Activated CD4-positive, alpha-beta memory T cell treated with anti-CD3 and anti-CD28 coated beads for 36 hours (primary cell): ENCODE measurements around the gene SORL1. TPM values are rescaled to one million over a fixed set of nuclear protein-coding genes. Genes with fewer than 3 reads are reported as not detected.

Experiments
- CTCF ChIA-PET: fragments of 350-600 bp; sonication (Branson Sonifier 250); formaldehyde crosslinking; loops from one replicate; lab custom pipeline; 2021; ENCODE audit warnings: antibody characterized with exemption, inconsistent platforms; lab: Charles Lee
- POLR2A ChIA-PET: fragments of 350-600 bp; sonication (Branson Sonifier 250); formaldehyde crosslinking; loops from one replicate; lab custom pipeline; 2021; ENCODE audit warnings: antibody characterized with exemption; lab: Charles Lee
- DNase-seq: peaks from one replicate; pipeline ENCODE4 v3.0.0-alpha.2; 2020
- H3K27ac Mint-ChIP-seq: one replicate; pipeline ENCODE4 v1.8.0; 2021; ENCODE audit warnings: mixed read lengths
- H3K27me3 Mint-ChIP-seq: one replicate; pipeline ENCODE4 v1.8.0; 2021; ENCODE audit warnings: mixed read lengths
- H3K36me3 Mint-ChIP-seq: one replicate; pipeline ENCODE4 v1.8.0; 2021; ENCODE audit warnings: mixed read lengths
- H3K4me1 Mint-ChIP-seq: one replicate; pipeline ENCODE4 v1.8.0; 2021; ENCODE audit warnings: low read depth, mixed read lengths
- H3K4me3 Mint-ChIP-seq: one replicate; pipeline ENCODE4 v1.8.0; 2021; ENCODE audit warnings: mild to moderate bottlenecking, mixed read lengths
- H3K9me3 Mint-ChIP-seq: one replicate; pipeline ENCODE4 v1.8.0; 2021; ENCODE audit warnings: mixed read lengths
- intact Hi-C: fragments of 100-400 bp; cut with micrococcal nuclease; formaldehyde crosslinking; loops from one replicate; pipeline ENCODE4 v1.15.1; 2023
- total RNA-seq, 2 experiments: library from RNA; stranded (reverse); gene quantifications; one replicate each; pipeline ENCODE4 v1.2.3, GENCODE V29; 2021

Gene SORL1
- total RNA-seq, 2 experiments from 2014 or later = 48.1 to 49.3 TPM

DNA sequence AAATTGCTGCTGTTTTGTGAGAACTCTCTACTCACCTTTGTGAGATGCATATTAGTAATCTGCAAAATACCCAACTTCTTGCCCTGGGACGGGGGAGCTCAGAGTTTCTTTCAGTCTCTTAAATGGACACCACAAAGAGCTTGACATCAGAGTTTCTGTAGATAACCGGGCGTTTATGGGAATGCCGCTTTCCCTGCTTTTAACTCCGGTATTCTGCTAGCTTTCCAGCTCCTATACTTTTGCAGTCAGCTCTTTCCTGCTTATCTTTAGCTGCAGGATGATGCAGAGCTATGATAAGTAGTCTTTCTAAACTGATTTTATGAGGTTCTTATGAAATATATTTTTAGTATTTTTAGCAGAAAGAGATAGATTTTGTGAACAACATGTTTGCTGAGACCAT is 155.2 kb downstream of the SORL1 start:
- H3K27me3 Mint-ChIP-seq = no peaks in the 10 kb centered on the region
- H3K4me1 Mint-ChIP-seq = no peaks in the 10 kb centered on the region
- intact Hi-C loops = no loop called here
- DNase-seq = no peak
- peaks cover 47% of the 10 kb centered on the region for H3K36me3 Mint-ChIP-seq
- ChIA-PET CTCF (no interaction called here), POLR2A (no interaction called here)
- no peak overlapping the region for H3K4me3 Mint-ChIP-seq
- H3K27ac Mint-ChIP-seq = no peak overlapping the region
- H3K9me3 Mint-ChIP-seq = no peaks in the 10 kb centered on the region

GRCh38 chr11:121608545-121609098 is 156.5 kb downstream of the SORL1 start:
- Mint-ChIP-seq H3K4me1 (no peaks in the 10 kb centered on the region), H3K36me3 (peaks cover 47% of the 10 kb centered on the region), H3K27me3 (no peaks in the 10 kb centered on the region), H3K27ac (no peak overlapping the region), H3K9me3 (no peaks in the 10 kb centered on the region), H3K4me3 (no peak overlapping the region)
- intact Hi-C loops = no loop called here
- CTCF ChIA-PET = no interaction called here
- DNase-seq = no peak
- POLR2A ChIA-PET = no interaction called here

GRCh38 chr11:121610706-121611105 is 158.6 kb downstream of the SORL1 start:
- H3K27ac Mint-ChIP-seq = no peak overlapping the region
- POLR2A ChIA-PET = interaction anchor here (0.6 kb wide), 2 partner anchors 310 to 1443 kb away, joined by 3 to 5 read pairs; no protein-coding TSS in a partner anchor
- H3K4me3 Mint-ChIP-seq = no peak overlapping the region
- H3K36me3 Mint-ChIP-seq = peaks cover 48% of the 10 kb centered on the region
- H3K9me3 Mint-ChIP-seq = no peaks in the 10 kb centered on the region
- CTCF ChIA-PET = no interaction called here
- no peaks in the 10 kb centered on the region for H3K4me1 Mint-ChIP-seq
- no peaks in the 10 kb centered on the region for H3K27me3 Mint-ChIP-seq
- intact Hi-C loops = no loop called here
- DNase-seq = no peak

- H3K9me3 Mint-ChIP-seq = no peaks in the 10 kb centered on the region
- intact Hi-C loops = no loop called here
- ChIA-PET POLR2A (no interaction called here), CTCF (no interaction called here)
- no peaks in the 10 kb centered on the region for H3K4me1 Mint-ChIP-seq
- H3K27me3 Mint-ChIP-seq = no peaks in the 10 kb centered on the region
- H3K4me3 Mint-ChIP-seq = no peak overlapping the region
- H3K36me3 Mint-ChIP-seq = peaks cover 51% of the 10 kb centered on the region
- H3K27ac Mint-ChIP-seq = no peak overlapping the region
- DNase-seq = no peak
Observed at GRCh38 chr11:121611242-121611641, 159.1 kb downstream of the SORL1 start.

GRCh38 chr11:121613724-121614123 is 161.6 kb downstream of the SORL1 start:
- H3K36me3 Mint-ChIP-seq = peaks cover 45% of the 10 kb centered on the region
- H3K27ac Mint-ChIP-seq = no peak overlapping the region
- H3K27me3 Mint-ChIP-seq = no peaks in the 10 kb centered on the region
- no peaks in the 10 kb centered on the region for H3K4me1 Mint-ChIP-seq
- intact Hi-C loops = no loop called here
- ChIA-PET POLR2A (no interaction called here), CTCF (no interaction called here)
- no peak for DNase-seq
- no peak overlapping the region for H3K4me3 Mint-ChIP-seq
- no peaks in the 10 kb centered on the region for H3K9me3 Mint-ChIP-seq

GRCh38 chr11:121614636-121615240 is 162.6 kb downstream of the SORL1 start:
- Mint-ChIP-seq H3K4me3 (no peak overlapping the region), H3K9me3 (no peaks in the 10 kb centered on the region), H3K36me3 (peaks cover 38% of the 10 kb centered on the region), H3K4me1 (no peaks in the 10 kb centered on the region), H3K27me3 (no peaks in the 10 kb centered on the region), H3K27ac (no peak overlapping the region)
- POLR2A ChIA-PET = no interaction called here
- intact Hi-C loops = no loop called here
- no peak for DNase-seq
- CTCF ChIA-PET = no interaction called here

DNA sequence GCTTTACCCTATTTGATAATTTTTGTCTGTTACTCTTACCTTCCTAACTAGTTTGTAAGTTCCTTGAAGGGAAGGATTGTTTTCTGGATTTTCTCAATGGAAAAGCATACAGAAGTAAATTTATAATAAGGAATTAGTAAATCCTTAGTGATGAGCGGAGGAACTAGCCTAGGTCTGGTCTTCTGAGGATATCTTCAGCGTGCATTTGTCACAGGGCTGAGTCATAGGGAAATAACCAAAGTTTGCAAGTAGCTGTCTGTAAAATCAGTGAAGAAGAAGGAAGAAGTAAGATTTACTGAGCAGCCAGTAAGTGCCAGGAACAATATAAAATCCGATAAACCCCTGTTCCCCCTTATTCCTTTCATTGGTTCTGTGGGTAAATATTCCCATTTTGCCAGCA is 163.4 kb downstream of the SORL1 start:
- intact Hi-C loops = no loop called here

GRCh38 chr11:121618516-121618915 is 166.4 kb downstream of the SORL1 start:
- Mint-ChIP-seq H3K9me3 (no peaks in the 10 kb centered on the region), H3K4me3 (no peak overlapping the region), H3K4me1 (no peaks in the 10 kb centered on the region), H3K27me3 (no peaks in the 10 kb centered on the region), H3K36me3 (peaks cover 52% of the 10 kb centered on the region), H3K27ac (no peak overlapping the region)
- intact Hi-C loops = no loop called here
- ChIA-PET CTCF (no interaction called here), POLR2A (no interaction called here)
- no peak for DNase-seq

More for the DNA sequence above, 163.4 kb downstream of the SORL1 start:
- Mint-ChIP-seq H3K27ac (no peak overlapping the region), H3K4me3 (no peak overlapping the region), H3K9me3 (no peaks in the 10 kb centered on the region), H3K27me3 (no peaks in the 10 kb centered on the region), H3K36me3 (peaks cover 41% of the 10 kb centered on the region), H3K4me1 (no peaks in the 10 kb centered on the region)
- CTCF ChIA-PET = no interaction called here
- DNase-seq = no peak
- POLR2A ChIA-PET = no interaction called here

- intact Hi-C loops = no loop called here
- DNase-seq = no peak
- Mint-ChIP-seq H3K27me3 (no peaks in the 10 kb centered on the region), H3K4me1 (no peaks in the 10 kb centered on the region), H3K4me3 (no peak overlapping the region), H3K27ac (no peak overlapping the region), H3K36me3 (peaks cover 41% of the 10 kb centered on the region), H3K9me3 (no peaks in the 10 kb centered on the region)
- ChIA-PET POLR2A (no interaction called here), CTCF (no interaction called here)
Observed at GRCh38 chr11:121625777-121626506, 173.8 kb downstream of the SORL1 start.

DNA sequence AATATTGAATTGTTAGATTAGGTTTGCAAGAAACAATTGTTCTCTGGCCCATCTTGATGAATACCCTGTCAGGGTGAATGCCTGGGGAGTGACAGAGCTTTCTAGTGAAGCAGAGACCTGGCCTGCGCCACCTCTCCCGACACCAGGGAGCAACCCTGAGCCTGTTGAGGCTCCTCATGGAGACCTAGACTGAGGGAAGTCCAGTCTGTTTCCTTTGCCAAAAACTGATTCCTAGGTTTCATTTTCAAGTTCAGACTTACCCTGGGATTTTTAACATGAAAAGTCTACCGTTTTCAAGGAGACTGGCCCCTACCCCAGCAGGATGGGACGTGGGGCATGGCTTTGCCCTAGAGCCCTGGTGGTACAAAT is 174.4 kb downstream of the SORL1 start:
- H3K36me3 Mint-ChIP-seq = peaks cover 35% of the 10 kb centered on the region
- POLR2A ChIA-PET = no interaction called here

GRCh38 chr11:121626980-121627379 is 174.9 kb downstream of the SORL1 start:
- Mint-ChIP-seq H3K27me3 (no peaks in the 10 kb centered on the region), H3K27ac (no peak overlapping the region), H3K4me3 (no peak overlapping the region), H3K4me1 (no peaks in the 10 kb centered on the region), H3K9me3 (no peaks in the 10 kb centered on the region), H3K36me3 (peaks cover 32% of the 10 kb centered on the region)
- ChIA-PET CTCF (no interaction called here), POLR2A (no interaction called here)
- intact Hi-C loops = no loop called here
- no peak for DNase-seq

More for the DNA sequence above, 174.4 kb downstream of the SORL1 start:
- Mint-ChIP-seq H3K9me3 (no peaks in the 10 kb centered on the region), H3K4me3 (no peak overlapping the region), H3K4me1 (no peaks in the 10 kb centered on the region), H3K27ac (no peak overlapping the region), H3K27me3 (no peaks in the 10 kb centered on the region)
- no peak for DNase-seq
- intact Hi-C loops = no loop called here
- CTCF ChIA-PET = no interaction called here

GRCh38 chr11:121630041-121630440 is 177.9 kb downstream of the SORL1 start:
- no peak for DNase-seq
- Mint-ChIP-seq H3K27me3 (no peaks in the 10 kb centered on the region), H3K27ac (no peak overlapping the region), H3K9me3 (no peaks in the 10 kb centered on the region), H3K4me1 (no peaks in the 10 kb centered on the region), H3K36me3 (peaks cover 27% of the 10 kb centered on the region), H3K4me3 (no peak overlapping the region)
- CTCF ChIA-PET = no interaction called here
- intact Hi-C loops = no loop called here
- POLR2A ChIA-PET = no interaction called here

GRCh38 chr11:121631456-121631855 is 179.3 kb downstream of the SORL1 start:
- DNase-seq = no peak
- H3K4me3 Mint-ChIP-seq = no peak overlapping the region
- H3K36me3 Mint-ChIP-seq = peaks cover 21% of the 10 kb centered on the region
- no peaks in the 10 kb centered on the region for H3K9me3 Mint-ChIP-seq
- no peak overlapping the region for H3K27ac Mint-ChIP-seq
- POLR2A ChIA-PET = no interaction called here
- CTCF ChIA-PET = no interaction called here
- no peaks in the 10 kb centered on the region for H3K27me3 Mint-ChIP-seq
- intact Hi-C loops = no loop called here
- H3K4me1 Mint-ChIP-seq = no peaks in the 10 kb centered on the region
